Kidney epithelial cell (primary cell): ENCODE results near the gene MYO18B. TPM values are rescaled to one million over a fixed set of nuclear protein-coding genes. Genes with fewer than 3 reads are reported as not detected.

ENCODE experiments used
- DNase-seq: peaks from one replicate; pipeline ENCODE4 v3.0.0-alpha.2; 2010; ENCODE audit warnings: low read depth
- H3K27me3 ChIP-seq: 2 replicates; pipeline ENCODE4 v1.6.0; 2011; ENCODE audit warnings: low read length; ENCODE audit not compliant: control insufficient read depth, insufficient read depth
- H3K36me3 ChIP-seq: 2 replicates; pipeline ENCODE4 v1.5.1; 2011; ENCODE audit warnings: low read length; ENCODE audit not compliant: control insufficient read depth, insufficient read depth
- H3K4me3 ChIP-seq: 2 replicates; pipeline ENCODE4 v1.5.1; 2011; ENCODE audit warnings: low read depth, mild to moderate bottlenecking, control low read depth, low read length
- CTCF ChIP-seq: IDR thresholded peaks from 2 replicates; pipeline ENCODE4 v1.5.1; 2011; ENCODE audit warnings: mild to moderate bottlenecking, moderate library complexity, low read length, control low read depth, inconsistent platforms; ENCODE audit not compliant: insufficient read depth, poor library complexity, severe bottlenecking
- total RNA-seq: library from RNA; depleted of rRNA; stranded (reverse); fragments of >200 nt; gene quantifications from 2 replicates; pipeline ENCODE4 v1.2.3, GENCODE V29; 2015

The MYO18B gene
- total RNA-seq, 1 donor from 2014 or later = not detected

GRCh38 chr22:25840167-25840566 lies 98.2 kb downstream of the MYO18B start:
- TF ChIP-seq CTCF = no peak

DNA sequence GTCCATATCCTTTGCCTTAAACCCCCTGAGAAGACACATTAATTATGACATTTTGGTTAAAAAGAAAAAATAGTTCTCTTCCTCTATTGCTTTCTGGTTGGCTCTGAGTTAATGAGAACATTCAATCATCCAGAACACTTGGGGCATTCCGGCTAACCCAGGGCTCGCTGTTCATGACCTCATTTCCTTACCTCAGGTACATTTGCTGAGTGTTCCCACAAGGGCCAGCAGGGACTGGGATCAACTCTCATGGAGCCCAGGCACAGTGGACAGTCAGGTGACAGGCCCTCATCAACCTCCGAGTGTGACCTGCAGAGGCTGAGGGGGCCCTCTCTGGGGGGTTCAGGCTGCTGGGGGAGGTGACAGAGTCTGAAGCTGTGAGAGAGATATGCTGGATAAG lies 98.9 kb downstream of the MYO18B start:
- TF ChIP-seq CTCF = no peak
- no peak for DNase-seq
- no peaks in the 10 kb centered on the region for H3K27me3 ChIP-seq

More at GRCh38 chr22:25840167-25840566, 98.2 kb downstream of the MYO18B start:
- no peak for DNase-seq
- Histone ChIP-seq H3K36me3 (no peaks in the 10 kb centered on the region), H3K4me3 (no peak overlapping the region), H3K27me3 (no peaks in the 10 kb centered on the region)

DNA sequence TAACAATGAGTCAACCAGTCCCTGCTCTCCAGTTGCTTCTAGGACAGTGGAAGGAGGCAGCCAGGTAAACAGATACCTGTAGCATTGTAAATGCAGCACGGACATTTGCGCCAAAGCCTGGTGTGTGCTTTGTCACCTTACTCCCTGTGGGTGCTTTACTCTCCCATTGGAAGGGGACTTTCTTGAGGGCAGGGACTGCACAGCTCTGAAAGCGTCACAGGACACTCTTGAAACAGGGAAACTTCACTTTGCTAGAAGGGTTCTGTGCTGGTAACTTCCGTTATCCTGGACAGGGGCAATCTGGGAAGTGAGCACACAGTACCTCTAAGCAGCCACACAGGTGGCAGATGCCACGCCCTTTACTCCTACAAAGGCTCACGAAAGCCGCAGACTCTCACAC lies 99.8 kb downstream of the MYO18B start:
- no peak for TF ChIP-seq CTCF
- H3K4me3 ChIP-seq = no peak overlapping the region
- H3K27me3 ChIP-seq = no peaks in the 10 kb centered on the region
- no peak for DNase-seq
- H3K36me3 ChIP-seq = no peaks in the 10 kb centered on the region

More for the DNA sequence above, 98.9 kb downstream of the MYO18B start:
- Histone ChIP-seq H3K36me3 (no peaks in the 10 kb centered on the region), H3K4me3 (no peak overlapping the region)

- TF ChIP-seq CTCF = no peak
- DNase-seq = no peak
- Histone ChIP-seq H3K27me3 (no peaks in the 10 kb centered on the region), H3K4me3 (no peak overlapping the region), H3K36me3 (no peaks in the 10 kb centered on the region)
Measured at GRCh38 chr22:25843660-25844405, 101.8 kb downstream of the MYO18B start.

GRCh38 chr22:25844601-25845000 lies 102.6 kb downstream of the MYO18B start:
- H3K4me3 ChIP-seq = no peak overlapping the region
- no peak for DNase-seq
- H3K36me3 ChIP-seq = no peaks in the 10 kb centered on the region
- no peak for TF ChIP-seq CTCF
- H3K27me3 ChIP-seq = no peaks in the 10 kb centered on the region

- H3K4me3 ChIP-seq = no peak overlapping the region
- no peaks in the 10 kb centered on the region for H3K27me3 ChIP-seq
- no peak for TF ChIP-seq CTCF
- no peaks in the 10 kb centered on the region for H3K36me3 ChIP-seq
- no peak for DNase-seq
Measured at GRCh38 chr22:25845985-25846745, 104.2 kb downstream of the MYO18B start.
